ENCODE measurements around the gene PEX3. TPM values are rescaled to one million over a fixed set of nuclear protein-coding genes. Genes with fewer than 3 reads are reported as not detected.
"Not testable (repeated sequence)": the region's sequence is repeated elsewhere in the genome, so short reads cannot be mapped to it uniquely, and the experiment has no call there.

PEX3 gene
- total RNA-seq, 1 donor from 2014 or later: 16.3 TPM

- no peak for TF ChIP-seq CTCF (IDR thresholded peaks at IDR 0.05; ENCODE audit: unreplicated experiment)
- no peaks in the 10 kb centered on the region for H3K4me1 Mint-ChIP-seq (ENCODE audit: unreplicated experiment)
- no peak overlapping the region for H3K4me3 Mint-ChIP-seq (ENCODE audit: unreplicated experiment)
- DNase-seq (ENCODE audit: low spot score): no peak
- peaks cover 1% of the 10 kb centered on the region for H3K27me3 Mint-ChIP-seq (ENCODE audit: unreplicated experiment)
- no peaks in the 10 kb centered on the region for H3K9me3 Mint-ChIP-seq (ENCODE audit: unreplicated experiment)
- H3K36me3 Mint-ChIP-seq (ENCODE audit: low read depth, unreplicated experiment): peaks cover 4% of the 10 kb centered on the region
- H3K27ac Mint-ChIP-seq (ENCODE audit: unreplicated experiment): no peak overlapping the region
These were observed 14.9 kb downstream of the PEX3 start for GRCh38 chr6:143465546-143465945.

GRCh38 chr6:143468026-143468425 is 17.4 kb downstream of the PEX3 start:
- TF ChIP-seq CTCF (IDR thresholded peaks at IDR 0.05; ENCODE audit: unreplicated experiment): no peak
- H3K27ac Mint-ChIP-seq (ENCODE audit: unreplicated experiment): no peak overlapping the region

GRCh38 chr6:143468823-143469222 is 18.2 kb downstream of the PEX3 start:
- H3K9me3 Mint-ChIP-seq (ENCODE audit: unreplicated experiment); H3K36me3 Mint-ChIP-seq (ENCODE audit: low read depth, unreplicated experiment); H3K4me3 Mint-ChIP-seq (ENCODE audit: unreplicated experiment); H3K4me1 Mint-ChIP-seq (ENCODE audit: unreplicated experiment); H3K27me3 Mint-ChIP-seq (ENCODE audit: unreplicated experiment); DNase-seq (ENCODE audit: low spot score); H3K27ac Mint-ChIP-seq (ENCODE audit: unreplicated experiment): not testable (repeated sequence)

More at GRCh38 chr6:143468026-143468425, 17.4 kb downstream of the PEX3 start:
- Mint-ChIP-seq H3K27me3 (ENCODE audit: unreplicated experiment) (no peaks in the 10 kb centered on the region), H3K4me3 (ENCODE audit: unreplicated experiment) (no peak overlapping the region), H3K4me1 (ENCODE audit: unreplicated experiment) (no peaks in the 10 kb centered on the region), H3K9me3 (ENCODE audit: unreplicated experiment) (no peaks in the 10 kb centered on the region), H3K36me3 (ENCODE audit: low read depth, unreplicated experiment) (peaks cover under 1% of the 10 kb centered on the region)
- DNase-seq (ENCODE audit: low spot score): no peak

- Mint-ChIP-seq H3K27me3 (ENCODE audit: unreplicated experiment) (no peaks in the 10 kb centered on the region), H3K4me3 (ENCODE audit: unreplicated experiment) (no peak overlapping the region), H3K27ac (ENCODE audit: unreplicated experiment) (no peak overlapping the region), H3K9me3 (ENCODE audit: unreplicated experiment) (no peaks in the 10 kb centered on the region), H3K36me3 (ENCODE audit: low read depth, unreplicated experiment) (peaks cover 16% of the 10 kb centered on the region), H3K4me1 (ENCODE audit: unreplicated experiment) (no peaks in the 10 kb centered on the region)
- no peak for TF ChIP-seq CTCF (IDR thresholded peaks at IDR 0.05; ENCODE audit: unreplicated experiment)
- DNase-seq (ENCODE audit: low spot score): no peak
These were observed 21.2 kb downstream of the PEX3 start for GRCh38 chr6:143471822-143472221.

- DNase-seq (ENCODE audit: low spot score): no peak
- peaks cover 16% of the 10 kb centered on the region for H3K36me3 Mint-ChIP-seq (ENCODE audit: low read depth, unreplicated experiment)
- H3K4me1 Mint-ChIP-seq (ENCODE audit: unreplicated experiment): no peaks in the 10 kb centered on the region
- H3K27me3 Mint-ChIP-seq (ENCODE audit: unreplicated experiment): no peaks in the 10 kb centered on the region
- no peak overlapping the region for H3K4me3 Mint-ChIP-seq (ENCODE audit: unreplicated experiment)
- no peak overlapping the region for H3K27ac Mint-ChIP-seq (ENCODE audit: unreplicated experiment)
- H3K9me3 Mint-ChIP-seq (ENCODE audit: unreplicated experiment): no peaks in the 10 kb centered on the region
- TF ChIP-seq CTCF (IDR thresholded peaks at IDR 0.05; ENCODE audit: unreplicated experiment): no peak
These were observed 25.9 kb downstream of the PEX3 start for GRCh38 chr6:143476545-143476944.
